Memory B cell (primary cell): ENCODE measurements around the gene SFXN1.

Source experiments
- ATAC-seq: fragments of 150-1000 bp; cut with Tn5 transposase; 2 replicates; pipeline ENCODE4 v1.10.0; 2021; ENCODE audit warnings: low read depth, mild to moderate bottlenecking, moderate library complexity
- DNase-seq, 2 donors: peaks; one replicate each; pipeline ENCODE4 v3.0.0; 2022; ENCODE audit warnings: low spot score in 2 of 2
- H3K27ac Mint-ChIP-seq: one replicate; pipeline ENCODE4 v1.8.0; 2022; ENCODE audit warnings: mild to moderate bottlenecking, moderate library complexity, mixed read lengths
- H3K27me3 Mint-ChIP-seq: one replicate; pipeline ENCODE4 v1.8.0; 2022; ENCODE audit warnings: mixed read lengths
- H3K36me3 Mint-ChIP-seq: one replicate; pipeline ENCODE4 v1.8.0; 2022; ENCODE audit warnings: mild to moderate bottlenecking, mixed read lengths
- H3K4me1 Mint-ChIP-seq: one replicate; pipeline ENCODE4 v1.8.0; 2022; ENCODE audit warnings: mixed read lengths
- H3K4me3 Mint-ChIP-seq: one replicate; pipeline ENCODE4 v1.8.0; 2022; ENCODE audit warnings: mild to moderate bottlenecking, moderate library complexity, mixed read lengths
- H3K9me3 Mint-ChIP-seq: one replicate; pipeline ENCODE4 v1.8.0; 2022; ENCODE audit warnings: mixed read lengths

The SFXN1 gene

DNA sequence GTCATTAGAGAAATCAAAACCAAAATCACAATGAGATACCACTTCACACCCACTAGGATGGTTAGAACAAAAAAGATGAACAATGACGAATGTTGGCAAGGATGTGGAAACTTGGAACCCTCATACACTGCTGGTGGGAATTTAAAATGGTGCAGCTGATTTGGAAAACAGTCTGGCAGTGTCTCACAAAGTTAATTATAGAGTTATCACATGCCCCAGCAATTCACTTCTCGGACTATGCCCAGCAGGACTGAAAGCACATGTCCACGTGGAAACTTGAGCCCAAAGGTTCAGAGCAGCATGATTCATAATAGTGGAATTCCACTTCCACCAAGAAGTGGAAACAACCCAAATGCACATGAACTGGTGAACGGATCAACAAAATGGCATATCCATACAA lies 94.5 kb downstream of the SFXN1 start:
- Mint-ChIP-seq H3K27ac (no peak overlapping the region), H3K4me3 (no peak overlapping the region), H3K9me3 (no peaks in the 10 kb centered on the region), H3K4me1 (no peaks in the 10 kb centered on the region), H3K27me3 (peaks cover 27% of the 10 kb centered on the region), H3K36me3 (no peaks in the 10 kb centered on the region)
- no peak for ATAC-seq
- no peak for DNase-seq

DNA sequence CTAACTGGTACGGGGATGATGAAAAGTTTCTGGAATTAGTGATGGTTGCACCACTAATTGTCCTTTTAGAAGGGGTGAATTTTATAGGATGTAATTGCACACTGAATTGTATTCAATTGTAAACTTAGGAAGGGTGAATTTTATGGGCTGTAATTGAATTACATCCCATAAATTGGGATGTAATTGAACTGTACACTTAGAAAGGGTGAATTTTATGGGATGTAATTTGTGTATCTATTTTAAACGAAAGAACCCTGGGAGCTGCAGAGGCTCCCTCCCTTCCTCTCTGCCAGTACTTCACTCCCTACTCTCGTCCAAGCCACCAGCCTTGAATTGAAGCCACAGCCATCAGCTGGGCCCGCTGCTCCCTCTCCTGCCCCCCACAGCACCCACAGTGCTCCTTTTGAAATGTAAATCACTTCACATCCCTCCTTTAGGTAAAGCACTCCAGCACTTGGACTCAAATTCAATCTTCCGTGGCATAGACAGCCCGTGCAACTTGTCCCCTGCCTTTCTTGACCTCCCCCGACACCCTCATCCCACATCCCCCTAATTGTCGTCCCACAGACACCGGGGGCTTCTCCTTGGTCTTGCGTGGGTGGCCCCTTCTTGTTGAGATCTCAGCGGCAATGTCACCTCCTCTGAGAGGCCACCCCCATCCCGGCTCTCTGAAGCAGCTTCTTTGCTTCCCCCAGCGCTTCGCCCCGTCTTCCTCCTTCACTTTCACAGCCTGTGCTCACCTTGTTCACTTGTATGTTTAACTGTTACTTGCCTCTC lies 95.3 kb downstream of the SFXN1 start:
- H3K9me3 Mint-ChIP-seq, result no peaks in the 10 kb centered on the region
- ATAC-seq, result no peak

DNA sequence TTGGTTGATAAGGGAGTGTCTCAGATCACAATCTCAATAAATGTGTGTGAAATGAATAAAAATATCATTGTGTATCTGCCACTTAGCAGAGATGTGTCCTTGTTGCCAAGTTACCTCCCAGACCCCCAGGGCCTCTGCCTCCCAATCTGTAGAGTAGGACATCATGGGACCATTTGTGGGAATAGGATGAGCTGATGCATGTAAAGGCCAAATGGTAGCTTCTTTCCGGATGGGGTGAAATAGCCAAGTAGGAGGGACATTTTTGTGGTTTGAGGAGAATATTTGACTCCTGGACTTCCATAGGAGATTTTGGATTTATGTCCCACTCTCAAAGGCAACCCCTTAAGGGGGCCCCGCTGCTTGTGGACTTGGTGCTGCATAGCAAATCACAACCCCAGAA lies 96.9 kb downstream of the SFXN1 start:
- ATAC-seq, result no peak
- Mint-ChIP-seq H3K36me3 (no peaks in the 10 kb centered on the region), H3K27ac (no peak overlapping the region), H3K4me1 (no peaks in the 10 kb centered on the region), H3K27me3 (peaks cover 18% of the 10 kb centered on the region), H3K4me3 (no peak overlapping the region), H3K9me3 (no peaks in the 10 kb centered on the region)
- no peak for DNase-seq

More for the DNA sequence above, 95.3 kb downstream of the SFXN1 start:
- no peak overlapping the region for H3K4me3 Mint-ChIP-seq
- DNase-seq, result no peak
- H3K4me1 Mint-ChIP-seq, result no peaks in the 10 kb centered on the region
- no peak overlapping the region for H3K27ac Mint-ChIP-seq
- no peaks in the 10 kb centered on the region for H3K36me3 Mint-ChIP-seq
- H3K27me3 Mint-ChIP-seq, result peaks cover 24% of the 10 kb centered on the region

GRCh38 chr5:175576096-175576495 lies 97.7 kb downstream of the SFXN1 start:
- H3K36me3 Mint-ChIP-seq, result no peaks in the 10 kb centered on the region
- DNase-seq (no peak), ATAC-seq (no peak)
- peaks cover 16% of the 10 kb centered on the region for H3K27me3 Mint-ChIP-seq
- no peak overlapping the region for H3K4me3 Mint-ChIP-seq
- H3K9me3 Mint-ChIP-seq, result no peaks in the 10 kb centered on the region
- no peaks in the 10 kb centered on the region for H3K4me1 Mint-ChIP-seq
- no peak overlapping the region for H3K27ac Mint-ChIP-seq

- peaks cover 16% of the 10 kb centered on the region for H3K27me3 Mint-ChIP-seq
- no peak overlapping the region for H3K27ac Mint-ChIP-seq
- H3K4me1 Mint-ChIP-seq, result no peaks in the 10 kb centered on the region
- ATAC-seq (no peak), DNase-seq (no peak)
- H3K36me3 Mint-ChIP-seq, result no peaks in the 10 kb centered on the region
- H3K9me3 Mint-ChIP-seq, result no peaks in the 10 kb centered on the region
- no peak overlapping the region for H3K4me3 Mint-ChIP-seq
These were observed 98.2 kb downstream of the SFXN1 start for GRCh38 chr5:175576591-175576990.
